HG03565 (cell line): ENCODE results near the gene OR6N2.

ENCODE experiments used
- ATAC-seq: cut with Tn5 transposase; IDR thresholded peaks from one replicate; pipeline ENCODE4 v1.9.1; 2021; ENCODE audit warnings: mild to moderate bottlenecking, moderate library complexity; ENCODE audit not compliant: unreplicated experiment

The OR6N2 gene

GRCh38 chr1:158781104-158781503 is at the start of gene OR6N2:
OR6N2 (minus strand) TSS chr1:158781204; CDS start chr1:158777635, 3,569 bp downstream.
- no peak for ATAC-seq

GRCh38 chr1:158830074-158830677 is 49.2 kb upstream of the OR6N2 start:
- peak; percentile 45 for ATAC-seq

- ATAC-seq: no peak
Measured at GRCh38 chr1:158821723-158822122, 40.7 kb upstream of the OR6N2 start.

GRCh38 chr1:158819461-158820443 is 38.7 kb upstream of the OR6N2 start:
- ATAC-seq: peak; percentile 94

- no peak for ATAC-seq
Measured at GRCh38 chr1:158818975-158819431, 38.0 kb upstream of the OR6N2 start.

GRCh38 chr1:158818560-158818959 is 37.6 kb upstream of the OR6N2 start:
- no peak for ATAC-seq

GRCh38 chr1:158814970-158815369 is 34.0 kb upstream of the OR6N2 start:
- ATAC-seq: no peak

- ATAC-seq: no peak
Measured at GRCh38 chr1:158813164-158813563, 32.2 kb upstream of the OR6N2 start.

- no peak for ATAC-seq
Measured at GRCh38 chr1:158812336-158812735, 31.3 kb upstream of the OR6N2 start.

GRCh38 chr1:158810311-158810710 is 29.3 kb upstream of the OR6N2 start:
- no peak for ATAC-seq

GRCh38 chr1:158809862-158810261 is 28.9 kb upstream of the OR6N2 start:
- ATAC-seq: no peak

GRCh38 chr1:158809256-158809655 is 28.3 kb upstream of the OR6N2 start:
- ATAC-seq: no peak

- no peak for ATAC-seq
Measured at GRCh38 chr1:158806916-158807536, 26.0 kb upstream of the OR6N2 start.

- ATAC-seq: no peak
Measured at GRCh38 chr1:158803678-158804077, 22.7 kb upstream of the OR6N2 start.

GRCh38 chr1:158801396-158801795 is 20.4 kb upstream of the OR6N2 start:
- ATAC-seq: no peak

- ATAC-seq: no peak
Measured at GRCh38 chr1:158800526-158800925, 19.5 kb upstream of the OR6N2 start.

- ATAC-seq: no peak
Measured at GRCh38 chr1:158799689-158800088, 18.7 kb upstream of the OR6N2 start.

- no peak for ATAC-seq
Measured at GRCh38 chr1:158798531-158798930, 17.5 kb upstream of the OR6N2 start.

- no peak for ATAC-seq
Measured at GRCh38 chr1:158794247-158794646, 13.2 kb upstream of the OR6N2 start.

GRCh38 chr1:158793604-158794003 is 12.6 kb upstream of the OR6N2 start:
- ATAC-seq: no peak
